ENCODE results near the gene SCN3A.

Gene SCN3A

GRCh38 chr2:165067643-165068486 is 136.0 kb downstream of the SCN3A start:
- peak; percentile 100 for ATAC-seq

GRCh38 chr2:165064743-165065142 is 139.1 kb downstream of the SCN3A start:
- no peak for ATAC-seq
- TF ChIP-seq ARNTL (CRISPR knock-in tag; IDR thresholded peaks at IDR 0.05; ENCODE audit: borderline replicate concordance, low read depth), result no peak
- TF ChIP-seq SNAI2 (CRISPR knock-in tag; IDR thresholded peaks at IDR 0.05), result no peak
- no peak for TF ChIP-seq OSR1 (CRISPR knock-in tag; IDR thresholded peaks at IDR 0.05)
- TF ChIP-seq ZNF8 (CRISPR knock-in tag; IDR thresholded peaks at IDR 0.05), result no peak
- no peak for TF ChIP-seq ZFP3 (CRISPR knock-in tag; IDR thresholded peaks at IDR 0.05)
- TF ChIP-seq ZC3H10 (CRISPR knock-in tag; IDR thresholded peaks at IDR 0.05), result no peak
- TF ChIP-seq BACH2 (CRISPR knock-in tag; IDR thresholded peaks at IDR 0.05; ENCODE audit: borderline replicate concordance), result no peak
- TF ChIP-seq PPARA (CRISPR knock-in tag; IDR thresholded peaks at IDR 0.05; ENCODE audit: borderline replicate concordance), result no peak
- TF ChIP-seq TOX (CRISPR knock-in tag; IDR thresholded peaks at IDR 0.05; ENCODE audit: borderline replicate concordance), result no peak
- no peak for TF ChIP-seq RARB (CRISPR knock-in tag; IDR thresholded peaks at IDR 0.05)
- TF ChIP-seq GLIS3 (CRISPR knock-in tag; IDR thresholded peaks at IDR 0.05), result no peak
- TF ChIP-seq ZNF70 (CRISPR knock-in tag; IDR thresholded peaks at IDR 0.05), result no peak
- TF ChIP-seq TCF4 (CRISPR knock-in tag; IDR thresholded peaks at IDR 0.05; ENCODE audit: borderline replicate concordance), result no peak
- TF ChIP-seq POU6F1 (CRISPR knock-in tag; IDR thresholded peaks at IDR 0.05; ENCODE audit: borderline replicate concordance, low read depth), result no peak
- no peak for TF ChIP-seq ZNF565 (CRISPR knock-in tag; conservative IDR thresholded peaks at IDR 0.05; ENCODE audit: low read depth)
- no peak for TF ChIP-seq ZFP30 (CRISPR knock-in tag; IDR thresholded peaks at IDR 0.05)
- TF ChIP-seq TSHZ2 (CRISPR knock-in tag; IDR thresholded peaks at IDR 0.05), result no peak
- TF ChIP-seq PATZ1 (CRISPR knock-in tag; IDR thresholded peaks at IDR 0.05; ENCODE audit: borderline replicate concordance), result no peak

More at GRCh38 chr2:165067643-165068486, 136.0 kb downstream of the SCN3A start:
- TF ChIP-seq ZNF70 (CRISPR knock-in tag; IDR thresholded peaks at IDR 0.05), result no peak
- TF ChIP-seq ARNTL (CRISPR knock-in tag; IDR thresholded peaks at IDR 0.05; ENCODE audit: borderline replicate concordance, low read depth), result no peak
- TF ChIP-seq RARB (CRISPR knock-in tag; IDR thresholded peaks at IDR 0.05), result no peak
- TF ChIP-seq TSHZ2 (CRISPR knock-in tag; IDR thresholded peaks at IDR 0.05), result 0 out of 2 replicates have a peak, but pooled peaks have one; percentile 21
- TF ChIP-seq ISL1 (CRISPR knock-in tag; IDR thresholded peaks at IDR 0.05), result 0 out of 2 replicates have a peak, but pooled peaks have one; percentile 13
- TF ChIP-seq ESRRG (CRISPR knock-in tag; IDR thresholded peaks at IDR 0.05), result no peak
- TF ChIP-seq GLIS3 (CRISPR knock-in tag; IDR thresholded peaks at IDR 0.05), result no peak
- no peak for TF ChIP-seq SNAI2 (CRISPR knock-in tag; IDR thresholded peaks at IDR 0.05)
- no peak for TF ChIP-seq ZFP30 (CRISPR knock-in tag; IDR thresholded peaks at IDR 0.05)
- TF ChIP-seq CSDC2 (CRISPR knock-in tag; IDR thresholded peaks at IDR 0.05), result no peak
- no peak for TF ChIP-seq CREB5 (CRISPR knock-in tag; IDR thresholded peaks at IDR 0.05; ENCODE audit: low read depth)
- TF ChIP-seq ZNF565 (CRISPR knock-in tag; conservative IDR thresholded peaks at IDR 0.05; ENCODE audit: low read depth), result no peak
- no peak for TF ChIP-seq TCF4 (CRISPR knock-in tag; IDR thresholded peaks at IDR 0.05; ENCODE audit: borderline replicate concordance)
- TF ChIP-seq BACH2 (CRISPR knock-in tag; IDR thresholded peaks at IDR 0.05; ENCODE audit: borderline replicate concordance), result no peak
- no peak for TF ChIP-seq TOX (CRISPR knock-in tag; IDR thresholded peaks at IDR 0.05; ENCODE audit: borderline replicate concordance)
